Activated CD8-positive, alpha-beta T cell treated with anti-CD3 and anti-CD28 coated beads for 36 hours (primary cell): ENCODE results near the gene SNAI1. TPM values are rescaled to one million over a fixed set of nuclear protein-coding genes. Genes with fewer than 3 reads are reported as not detected.
"Not testable (repeated sequence)": the region's sequence is repeated elsewhere in the genome, so short reads cannot be mapped to it uniquely, and the experiment has no call there.

ENCODE experiments used
- ATAC-seq: fragments of 200-7000 bp; cut with Tn5 transposase; one replicate; pipeline ENCODE4 v1.10.0; 2021; ENCODE audit warnings: mild to moderate bottlenecking, moderate library complexity
- CTCF ChIA-PET: fragments of 350-600 bp; sonication (Branson Sonifier 250); formaldehyde crosslinking; loops from one replicate; lab custom pipeline; 2021; ENCODE audit warnings: antibody characterized with exemption; lab: Charles Lee
- POLR2A ChIA-PET: fragments of 350-600 bp; sonication (Branson Sonifier 250); formaldehyde crosslinking; loops from one replicate; lab custom pipeline; 2021; ENCODE audit warnings: antibody characterized with exemption; lab: Charles Lee
- DNase-seq: peaks from one replicate; pipeline ENCODE4 v3.0.0-alpha.2; 2020
- H3K27ac Mint-ChIP-seq: one replicate; pipeline ENCODE4 v1.8.0; 2021; ENCODE audit warnings: mild to moderate bottlenecking, mixed read lengths
- H3K27me3 Mint-ChIP-seq: one replicate; pipeline ENCODE4 v1.8.0; 2021; ENCODE audit warnings: mixed read lengths
- H3K36me3 Mint-ChIP-seq: one replicate; pipeline ENCODE4 v1.8.0; 2021; ENCODE audit warnings: low read depth, mixed read lengths
- H3K4me1 Mint-ChIP-seq: one replicate; pipeline ENCODE4 v1.8.0; 2021; ENCODE audit warnings: low read depth, mixed read lengths
- H3K4me3 Mint-ChIP-seq: one replicate; pipeline ENCODE4 v1.8.0; 2021; ENCODE audit warnings: mild to moderate bottlenecking, moderate library complexity, mixed read lengths
- H3K9me3 Mint-ChIP-seq: one replicate; pipeline ENCODE4 v1.8.0; 2021; ENCODE audit warnings: mixed read lengths
- CTCF ChIP-seq: fragments of 200-600 bp; IDR thresholded peaks from one replicate; pipeline ENCODE4 v1.8.0; 2022; ENCODE audit warnings: antibody characterized with exemption, mild to moderate bottlenecking
- intact Hi-C: fragments of 100-400 bp; cut with micrococcal nuclease; formaldehyde crosslinking; loops from one replicate; pipeline ENCODE4 v1.10.0; 2022
- total RNA-seq, 2 experiments: library from RNA; stranded (reverse); gene quantifications; one replicate each; pipeline ENCODE4 v1.2.3, GENCODE V29; 2021

Gene SNAI1
- total RNA-seq, 2 experiments from 2014 or later = 0.90 to 1.4 TPM

GRCh38 chr20:49969234-49969633 is 13.5 kb upstream of the SNAI1 start:
- Mint-ChIP-seq H3K4me3 (no peak overlapping the region), H3K4me1 (no peaks in the 10 kb centered on the region), H3K27me3 (no peaks in the 10 kb centered on the region), H3K9me3 (no peaks in the 10 kb centered on the region), H3K27ac (no peak overlapping the region), H3K36me3 (no peaks in the 10 kb centered on the region)
- ATAC-seq (no peak), DNase-seq (no peak)
- POLR2A ChIA-PET = no interaction called here
- intact Hi-C loops = no loop called here
- TF ChIP-seq CTCF = no peak
- CTCF ChIA-PET = interaction anchor here (1.0 to 2.5 kb wide), 4 partner anchors 10 to 128 kb away, joined by 3 to 13 read pairs (median 3); no protein-coding TSS in a partner anchor

GRCh38 chr20:49969946-49970345 is 12.8 kb upstream of the SNAI1 start:
- H3K27ac Mint-ChIP-seq = no peak overlapping the region
- H3K27me3 Mint-ChIP-seq = no peaks in the 10 kb centered on the region
- CTCF ChIA-PET = interaction anchor here (1.0 to 2.5 kb wide), 6 partner anchors 9 to 127 kb away, joined by 3 to 13 read pairs (median 4); no protein-coding TSS in a partner anchor
- H3K36me3 Mint-ChIP-seq = no peaks in the 10 kb centered on the region
- POLR2A ChIA-PET = interaction anchor here (0.6 kb wide), 1 partner anchor 276 kb away, joined by 3 read pairs; no protein-coding TSS in a partner anchor
- no peak overlapping the region for H3K4me3 Mint-ChIP-seq
- intact Hi-C loops = no loop called here
- H3K9me3 Mint-ChIP-seq = no peaks in the 10 kb centered on the region
- TF ChIP-seq CTCF = no peak
- ATAC-seq (no peak), DNase-seq (no peak)
- no peaks in the 10 kb centered on the region for H3K4me1 Mint-ChIP-seq

GRCh38 chr20:49970498-49970897 is 12.3 kb upstream of the SNAI1 start:
- no peak for TF ChIP-seq CTCF
- Mint-ChIP-seq H3K4me3 (no peak overlapping the region), H3K9me3 (no peaks in the 10 kb centered on the region), H3K27me3 (no peaks in the 10 kb centered on the region), H3K36me3 (no peaks in the 10 kb centered on the region), H3K4me1 (no peaks in the 10 kb centered on the region), H3K27ac (no peak overlapping the region)
- ATAC-seq (no peak), DNase-seq (no peak)
- CTCF ChIA-PET = interaction anchor here (1.1 to 2.5 kb wide), 4 partner anchors 9 to 115 kb away, joined by 3 to 13 read pairs (median 5); no protein-coding TSS in a partner anchor
- POLR2A ChIA-PET = interaction anchor here (0.7 kb wide), 1 partner anchor 960 kb away, joined by 3 read pairs; no protein-coding TSS in a partner anchor
- intact Hi-C loops = no loop called here

- Mint-ChIP-seq H3K9me3 (no peaks in the 10 kb centered on the region), H3K36me3 (no peaks in the 10 kb centered on the region), H3K27ac (no peak overlapping the region), H3K4me3 (no peak overlapping the region), H3K27me3 (no peaks in the 10 kb centered on the region), H3K4me1 (peaks cover 4% of the 10 kb centered on the region)
- TF ChIP-seq CTCF = no peak
- ATAC-seq (no peak), DNase-seq (no peak)
- CTCF ChIA-PET = interaction anchor here (1.6 to 2.7 kb wide), 3 partner anchors 9 to 196 kb away, joined by 5 to 16 read pairs (median 6); no protein-coding TSS in a partner anchor
- POLR2A ChIA-PET = no interaction called here
- intact Hi-C loops = no loop called here
Observed at GRCh38 chr20:49973981-49974380, 8.8 kb upstream of the SNAI1 start.

GRCh38 chr20:49976542-49976941 is 6.2 kb upstream of the SNAI1 start:
- ATAC-seq (no peak), DNase-seq (no peak)
- Mint-ChIP-seq H3K27ac (no peak overlapping the region), H3K36me3 (no peaks in the 10 kb centered on the region), H3K9me3 (no peaks in the 10 kb centered on the region), H3K4me3 (no peak overlapping the region), H3K4me1 (peaks cover 12% of the 10 kb centered on the region), H3K27me3 (no peaks in the 10 kb centered on the region)
- intact Hi-C loops = no loop called here
- ChIA-PET POLR2A (no interaction called here), CTCF (interaction anchor here (1.3 to 11.7 kb wide), 5 partner anchors 12 to 109 kb away, joined by 3 to 364 read pairs (median 3); no protein-coding TSS in a partner anchor)
- no peak for TF ChIP-seq CTCF

GRCh38 chr20:49977740-49978139 is 5.0 kb upstream of the SNAI1 start:
- H3K27ac Mint-ChIP-seq, DNase-seq, H3K9me3 Mint-ChIP-seq, ATAC-seq, H3K36me3 Mint-ChIP-seq, H3K4me3 Mint-ChIP-seq, H3K27me3 Mint-ChIP-seq: not testable (repeated sequence)
- intact Hi-C loops = loop anchor here (2.0 kb wide), 1 partner anchor 93 kb away; no protein-coding TSS in a partner anchor
- POLR2A ChIA-PET = interaction anchor here (2.0 kb wide), 1 partner anchor 93 kb away, joined by 14 read pairs; no protein-coding TSS in a partner anchor
- H3K4me1 Mint-ChIP-seq = peaks cover 18% of the 10 kb centered on the region
- CTCF ChIA-PET = interaction anchor here (1.7 to 11.7 kb wide), 9 partner anchors 11 to 176 kb away, joined by 5 to 364 read pairs (median 10); partner anchors contain the start of gene PEDS1
